Heart left ventricle (tissue), 13 donors: Measurements from ENCODE around the gene PLPP3.

Experiments
- POLR2A ChIP-seq, 2 donors: fragments of 450-650 bp; IDR thresholded peaks; one replicate each; pipeline ENCODE4 v1.6.1; 2017; ENCODE audit warnings: antibody characterized with exemption in 2 of 2, mild to moderate bottlenecking in 2 of 2, moderate library complexity in 2 of 2
- TF ChIP-seq, protein P1 (sequence below), 12 donors: fragments of 200-600 bp; sonication (generic) in 4 of 12; IDR thresholded peaks; one replicate each; pipeline versions ENCODE4 v1.5.0 to v1.8.0; 2018 to 2022; ENCODE audit warnings: antibody characterized with exemption in 12 of 12, mild to moderate bottlenecking in 5 of 12
- donor health status: ischemic (EF 13 %, LVEDD 7.1; RV severe dilation, severe dysfunction).
- donor health status: DM: no; HTN: yes; CAD: no.
- donor health status: DM: no; HTN: no; CAD: no.
- donor health status: ischemic (EF 25% LVEDD 6.9; RV normal size, moderate dysfunction).
- donor health status: ischemic (EF 25% LVEDD 5.7; RV mildly dilated, moderate dysfunction).
- donor health status: ischemic (EF 35%, LVEDD 5.7; RV mildly dilated, moderate dysfunction).
- donor health status: nonischemic (EF 11% LVEDD 7.7; RV severe dilation, severe dysfunction).
- donor health status: DM: yes; HTN: yes; CAD: no.
- donor health status: PGD.
- donor health status: ischemic (EF 29% LVEDD 5.4; RV normal size, mild dysfunction).
- donor health status: nonischemic (EF 23%, LVEDD 6.1; RV moderate dilation, normal function).

DNA sequence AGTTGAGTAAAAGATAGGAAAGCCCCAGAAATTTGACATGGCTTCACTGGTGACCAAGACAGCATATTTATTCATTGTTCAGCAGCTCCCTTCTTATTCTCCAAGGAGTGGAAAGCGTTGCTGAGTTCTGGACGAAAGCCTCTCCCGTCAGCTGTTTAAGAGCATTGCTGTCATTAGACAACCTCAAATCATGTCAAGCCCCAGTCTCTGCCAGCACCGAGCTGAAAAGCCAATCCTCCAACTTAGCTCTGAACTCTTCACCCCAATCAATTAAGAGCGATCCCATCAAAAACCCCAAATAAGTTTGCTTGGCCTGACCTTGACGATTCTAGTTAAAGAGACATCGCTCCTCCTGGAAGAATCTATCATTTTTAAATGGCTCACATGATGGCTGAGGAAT, 110.8 kb downstream of the PLPP3 start:
- TF ChIP-seq, protein P1, sequence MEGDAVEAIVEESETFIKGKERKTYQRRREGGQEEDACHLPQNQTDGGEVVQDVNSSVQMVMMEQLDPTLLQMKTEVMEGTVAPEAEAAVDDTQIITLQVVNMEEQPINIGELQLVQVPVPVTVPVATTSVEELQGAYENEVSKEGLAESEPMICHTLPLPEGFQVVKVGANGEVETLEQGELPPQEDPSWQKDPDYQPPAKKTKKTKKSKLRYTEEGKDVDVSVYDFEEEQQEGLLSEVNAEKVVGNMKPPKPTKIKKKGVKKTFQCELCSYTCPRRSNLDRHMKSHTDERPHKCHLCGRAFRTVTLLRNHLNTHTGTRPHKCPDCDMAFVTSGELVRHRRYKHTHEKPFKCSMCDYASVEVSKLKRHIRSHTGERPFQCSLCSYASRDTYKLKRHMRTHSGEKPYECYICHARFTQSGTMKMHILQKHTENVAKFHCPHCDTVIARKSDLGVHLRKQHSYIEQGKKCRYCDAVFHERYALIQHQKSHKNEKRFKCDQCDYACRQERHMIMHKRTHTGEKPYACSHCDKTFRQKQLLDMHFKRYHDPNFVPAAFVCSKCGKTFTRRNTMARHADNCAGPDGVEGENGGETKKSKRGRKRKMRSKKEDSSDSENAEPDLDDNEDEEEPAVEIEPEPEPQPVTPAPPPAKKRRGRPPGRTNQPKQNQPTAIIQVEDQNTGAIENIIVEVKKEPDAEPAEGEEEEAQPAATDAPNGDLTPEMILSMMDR (IDR thresholded peaks at IDR 0.05): no peak
- TF ChIP-seq POLR2A (IDR thresholded peaks at IDR 0.05): no peak
